Stimulated activated CD4-positive, alpha-beta T cell treated with anti-CD3 and anti-CD28 coated beads, Interleukin-15, amount 100 ng/mL, for 1 hour (primary cell): ENCODE data around the gene SH3RF1.
"Not testable (repeated sequence)": the region's sequence is repeated elsewhere in the genome, so short reads cannot be mapped to it uniquely, and the experiment has no call there.

ENCODE experiments used
- DNase-seq, 2 donors: peaks; one replicate each; pipeline ENCODE4 v3.0.0-alpha.2; 2020; ENCODE audit warnings: low read depth in 1 of 2, low spot score in 1 of 2

Gene SH3RF1

GRCh38 chr4:169202145-169202699, 68.5 kb downstream of the SH3RF1 start:
- DNase-seq, result no peak

DNA sequence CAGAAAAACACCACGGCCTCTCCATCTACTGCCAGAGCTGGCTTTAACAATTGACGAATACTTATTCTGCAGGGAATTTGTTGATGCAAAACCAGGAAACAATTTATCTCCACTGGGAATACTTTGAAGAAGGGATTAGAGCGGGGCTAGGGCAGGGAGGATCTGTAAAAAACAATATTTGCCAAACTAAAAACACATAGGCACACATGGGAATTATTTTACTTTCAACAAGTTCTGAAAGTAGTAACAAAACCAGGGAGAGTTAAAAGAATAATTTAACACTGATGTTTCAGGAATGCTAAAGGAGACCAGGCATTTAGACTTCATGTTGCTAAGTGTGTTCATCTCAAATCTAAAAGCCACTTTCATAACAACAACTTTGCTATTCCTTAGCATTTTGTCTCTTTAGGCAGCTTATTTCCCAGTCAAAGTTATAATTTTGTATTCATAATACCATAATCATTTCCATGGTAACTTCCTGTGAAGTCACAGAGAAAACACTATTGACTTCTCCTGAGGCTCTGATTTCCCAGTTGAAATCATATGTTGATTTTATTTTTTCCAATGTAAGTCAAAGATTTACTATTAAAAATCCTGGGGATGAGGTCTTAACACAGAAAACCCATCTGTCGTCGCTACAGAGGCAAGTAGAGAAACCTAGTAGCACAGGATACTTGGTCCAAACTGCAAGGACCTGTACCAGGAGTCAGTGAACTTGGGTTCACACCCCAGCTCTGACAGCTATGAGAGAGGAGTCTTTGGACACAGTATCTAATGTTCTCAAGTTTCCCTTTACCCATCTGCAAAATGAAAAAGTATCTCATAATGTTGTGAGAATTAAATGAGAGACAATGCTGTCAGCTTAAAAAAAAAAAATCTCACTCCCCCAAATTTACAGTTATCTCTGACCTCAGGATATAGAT, 69.3 kb downstream of the SH3RF1 start:
- no peak for DNase-seq

DNA sequence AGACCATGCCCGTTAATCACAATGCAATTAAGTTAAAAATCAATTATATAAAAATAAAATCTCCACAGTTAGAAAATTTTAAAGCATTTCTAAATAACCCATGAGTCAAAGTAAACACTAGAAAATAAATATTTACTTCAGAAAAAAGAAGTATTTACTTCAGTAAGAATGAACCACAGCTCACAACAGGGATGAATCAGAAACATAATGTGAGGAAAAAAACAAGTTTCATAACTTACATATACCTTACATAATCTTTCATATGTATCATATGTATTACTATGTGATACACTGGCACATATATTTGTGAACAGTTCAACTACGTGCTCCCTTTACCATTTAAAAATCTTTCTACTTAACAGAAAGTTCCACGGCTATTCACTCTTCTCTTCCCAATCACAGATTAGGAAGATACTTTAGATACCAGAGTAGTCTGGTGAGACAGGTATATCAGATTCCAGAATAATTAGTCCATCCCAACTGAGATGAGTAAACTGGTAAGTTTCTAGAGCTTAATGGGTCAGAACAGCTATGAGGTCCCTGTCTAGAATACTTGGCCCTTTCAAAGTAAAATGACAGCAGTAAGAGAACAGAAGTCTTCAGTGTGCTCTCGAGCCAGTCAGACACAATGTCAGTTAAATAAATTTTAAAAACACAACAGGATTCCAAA, 70.3 kb downstream of the SH3RF1 start:
- no peak for DNase-seq

- no peak for DNase-seq
These were observed 71.6 kb downstream of the SH3RF1 start for GRCh38 chr4:169199184-169199583.

DNA sequence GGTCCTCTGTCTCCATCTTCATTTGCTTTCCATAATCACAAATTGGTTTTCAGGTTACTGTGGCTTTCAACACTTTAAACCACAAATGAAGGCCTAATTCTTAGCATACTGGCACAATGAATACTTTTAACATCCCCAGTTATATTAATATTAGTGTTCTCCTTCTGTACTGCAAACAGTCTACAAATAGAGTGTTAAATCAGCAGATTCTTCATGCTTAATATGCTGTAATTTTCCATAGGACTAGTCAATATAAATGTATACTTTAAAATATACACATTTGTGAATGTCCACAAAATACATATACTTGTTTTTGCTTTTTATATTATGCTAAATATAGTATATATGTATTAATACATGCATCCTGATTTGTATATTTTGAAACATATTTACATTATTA, 72.6 kb downstream of the SH3RF1 start:
- no peak for DNase-seq

- not testable (repeated sequence) for DNase-seq
These were observed 73.5 kb downstream of the SH3RF1 start for GRCh38 chr4:169197206-169197605.

DNA sequence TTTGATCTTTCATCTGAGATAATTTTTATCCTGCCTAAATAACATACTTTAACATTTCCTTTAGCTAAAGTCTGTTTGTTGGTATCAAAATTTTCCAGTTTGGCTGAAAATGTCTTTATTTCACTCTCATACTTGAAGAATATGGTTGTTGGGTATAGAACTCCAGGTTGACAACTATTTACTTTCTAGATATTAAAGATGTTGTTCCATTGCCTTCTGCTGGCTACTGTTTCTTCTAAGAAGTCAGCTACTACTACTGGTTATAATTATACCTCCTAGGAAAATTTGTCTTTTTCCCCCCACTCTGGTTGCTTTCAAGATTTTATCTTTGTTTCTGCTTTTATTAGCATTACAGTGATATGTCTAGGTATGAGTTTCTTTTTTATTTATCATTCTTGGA, 75.7 kb downstream of the SH3RF1 start:
- no peak for DNase-seq

DNA sequence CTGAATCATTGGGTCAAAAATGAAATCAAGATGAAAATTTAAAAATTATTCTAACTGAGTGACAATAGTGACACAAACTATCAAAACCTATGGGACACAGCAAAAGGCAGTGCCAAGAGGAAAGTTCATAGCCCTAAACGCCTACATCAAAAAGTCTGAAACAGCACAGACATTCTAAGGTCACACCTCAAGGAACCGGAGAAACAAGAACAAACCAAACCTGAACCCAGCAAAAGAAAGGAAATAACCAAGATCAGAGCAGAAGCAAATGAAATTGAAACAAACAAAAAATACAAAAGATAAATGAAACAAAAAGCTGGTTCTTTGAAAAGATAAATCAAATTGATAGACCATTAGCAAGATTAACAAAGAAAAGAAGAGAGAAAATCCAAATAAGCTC, 80.8 kb downstream of the SH3RF1 start:
- DNase-seq, result not testable (repeated sequence)

DNA sequence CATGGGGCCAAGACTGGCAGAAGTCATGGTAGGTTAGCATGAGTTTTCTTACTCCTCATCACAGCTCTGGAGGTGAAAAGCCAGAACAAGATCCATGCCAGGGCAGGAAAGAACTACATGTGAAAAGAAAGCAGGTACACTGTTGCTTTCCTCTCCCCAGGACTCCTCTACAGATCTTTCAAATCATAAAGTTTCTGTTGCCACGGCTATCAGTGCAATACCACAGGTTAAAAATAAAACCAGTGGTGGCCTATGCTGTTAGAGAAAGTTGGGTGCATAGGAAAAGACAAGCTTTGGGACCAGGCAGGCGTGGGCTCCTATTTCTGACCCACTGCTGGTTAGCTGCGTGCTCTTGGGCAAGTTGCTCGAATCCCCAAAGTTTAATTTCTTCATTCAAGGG, 81.4 kb downstream of the SH3RF1 start:
- DNase-seq, result no peak

- DNase-seq, result no peak
These were observed 82.6 kb downstream of the SH3RF1 start for GRCh38 chr4:169188204-169188603.

DNA sequence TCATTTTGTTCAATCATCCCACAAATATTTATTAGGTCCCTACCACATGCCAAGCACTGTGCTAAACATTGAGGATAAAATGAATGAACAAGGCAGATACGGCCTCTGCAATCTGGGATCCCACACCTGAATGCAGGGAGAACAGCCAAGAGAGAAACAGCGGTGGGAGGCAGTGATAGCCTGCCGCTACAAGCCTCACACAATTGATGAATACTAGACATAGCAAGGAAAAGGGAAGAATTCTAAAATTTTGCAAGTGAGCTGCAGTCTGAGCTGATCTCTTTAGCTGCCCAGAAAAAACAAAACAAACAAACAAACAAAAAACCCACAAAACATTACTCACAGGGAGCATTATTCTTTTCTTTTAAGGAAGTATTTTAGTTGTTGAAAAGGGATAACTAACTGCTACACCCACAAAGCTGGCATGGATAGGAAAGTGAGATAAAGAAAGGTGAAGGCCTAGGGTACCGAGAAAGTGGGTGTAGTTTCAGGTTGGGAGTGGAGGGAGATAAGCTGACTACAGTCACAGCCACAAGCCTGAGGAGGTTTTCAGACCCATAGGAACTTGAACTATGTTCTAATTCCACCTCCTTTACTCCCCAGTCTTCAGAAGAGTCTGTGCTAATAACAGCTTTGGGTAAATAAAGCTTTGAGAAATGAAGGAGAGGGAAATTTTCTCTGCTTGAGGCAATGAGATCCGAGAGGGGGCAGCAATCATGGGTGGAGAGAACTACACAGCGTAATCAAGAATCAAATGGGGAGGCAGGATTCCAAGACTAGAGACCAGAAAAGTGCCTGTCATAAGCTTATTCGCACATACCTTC, 85.4 kb downstream of the SH3RF1 start:
- no peak for DNase-seq

- no peak for DNase-seq
These were observed 86.1 kb downstream of the SH3RF1 start for GRCh38 chr4:169184686-169185085.

DNA sequence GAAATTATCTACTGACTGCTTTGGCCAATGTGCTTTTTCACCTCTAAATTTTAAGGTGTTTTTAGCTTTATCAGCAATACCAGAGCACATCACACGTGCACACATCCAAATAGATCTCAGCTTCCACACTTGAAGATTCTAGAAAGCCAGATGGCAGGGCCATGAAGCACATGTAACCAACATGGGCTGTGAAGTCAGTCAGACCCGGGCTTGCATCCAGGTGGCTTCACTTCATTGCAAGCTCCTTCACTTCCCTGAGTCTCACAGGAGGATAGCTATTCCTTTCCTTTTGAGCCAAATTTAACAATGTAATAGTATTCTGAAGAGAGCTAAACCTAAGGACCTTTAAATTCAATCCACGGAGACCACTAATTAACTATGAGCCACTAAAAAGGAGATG, 86.5 kb downstream of the SH3RF1 start:
- DNase-seq, result no peak

GRCh38 chr4:169183581-169183980, 87.2 kb downstream of the SH3RF1 start:
- DNase-seq, result no peak

- no peak for DNase-seq
These were observed 90.9 kb downstream of the SH3RF1 start for GRCh38 chr4:169179609-169180521.

DNA sequence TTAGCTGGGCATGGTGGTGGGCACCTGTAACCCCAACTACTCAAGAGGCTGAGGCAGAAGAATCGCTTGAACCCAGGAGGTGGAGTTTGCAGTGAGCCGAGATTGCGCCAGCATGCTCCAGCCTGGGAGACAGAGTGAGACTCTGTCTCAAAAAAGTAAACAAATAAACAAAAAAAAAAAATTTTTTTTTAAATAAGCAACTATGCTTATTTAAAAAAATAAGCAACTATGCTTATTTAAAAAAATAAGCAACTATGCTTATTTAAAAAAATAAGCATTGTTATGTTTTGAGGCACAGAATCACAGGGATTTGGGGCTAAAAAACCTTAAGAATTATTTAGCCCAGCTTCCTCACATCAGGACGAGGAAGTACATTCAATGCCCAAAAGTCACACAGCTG, 92.7 kb downstream of the SH3RF1 start:
- DNase-seq, result not testable (repeated sequence)

DNA sequence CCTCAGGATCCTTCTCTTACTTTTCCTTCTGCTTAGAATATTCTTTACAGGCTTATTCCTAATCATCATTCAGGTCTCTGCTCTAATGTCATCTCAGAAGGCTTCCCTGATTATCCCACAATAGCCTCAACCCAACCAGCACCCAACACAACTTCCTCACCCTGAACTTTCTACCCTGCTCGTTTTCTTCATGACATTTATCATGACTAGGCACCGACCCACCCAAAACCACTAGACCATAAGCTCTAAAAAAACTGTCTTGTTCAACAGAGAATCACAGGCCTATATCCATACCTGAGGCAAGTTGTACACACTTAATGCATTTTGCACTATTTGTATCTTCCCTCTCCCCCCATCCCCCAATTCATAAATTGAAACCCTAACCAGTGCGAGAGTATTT, 95.3 kb downstream of the SH3RF1 start:
- no peak for DNase-seq

DNA sequence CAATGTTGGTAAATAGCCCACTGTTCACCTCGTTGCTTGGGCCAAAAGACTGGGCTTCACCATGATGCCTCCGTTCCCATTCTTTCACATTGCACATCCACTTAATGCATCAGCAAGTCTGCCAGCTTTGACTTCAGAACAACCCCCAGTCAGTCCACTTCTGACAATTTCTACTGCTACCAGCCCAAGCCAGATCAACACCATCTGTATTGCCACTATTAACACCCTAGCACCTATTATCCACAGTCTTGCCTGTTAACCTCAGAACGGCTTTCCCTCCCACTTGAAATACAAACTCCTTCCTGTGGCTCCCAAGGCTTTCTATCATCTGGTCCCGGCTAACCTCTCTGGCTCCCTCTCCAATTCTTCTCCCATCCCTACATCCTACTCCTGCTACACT, 95.7 kb downstream of the SH3RF1 start:
- DNase-seq, result no peak

GRCh38 chr4:169174247-169174646, 96.5 kb downstream of the SH3RF1 start:
- DNase-seq, result no peak
